H1 (cell line): ENCODE data around the gene PALM. TPM values are rescaled to one million over a fixed set of nuclear protein-coding genes. Genes with fewer than 3 reads are reported as not detected.

Experiments
- CBX5 ChIP-seq: fragments of 300-800, 300-1000 bp; sonication (generic); IDR thresholded peaks from 2 replicates; pipeline ENCODE4 v1.7.1; 2016; ENCODE audit warnings: antibody characterized with exemption, low read length, low read depth
- CREB1 ChIP-seq: IDR thresholded peaks from 2 replicates; pipeline ENCODE4 v1.6.1; 2012; ENCODE audit warnings: inconsistent platforms
- FOSL1 ChIP-seq: IDR thresholded peaks from 2 replicates; pipeline ENCODE4 v1.6.1; 2011; ENCODE audit warnings: mild to moderate bottlenecking, low read depth, low read length, moderate library complexity; ENCODE audit not compliant: insufficient read depth
- JUND ChIP-seq: IDR thresholded peaks from 2 replicates; pipeline ENCODE4 v1.6.1; 2011; ENCODE audit warnings: mild to moderate bottlenecking, improper control_type of control experiment, low read length
- NANOG ChIP-seq: IDR thresholded peaks from 2 replicates; pipeline ENCODE4 v1.6.1; 2011; ENCODE audit warnings: low read length, low read depth, mild to moderate bottlenecking, inconsistent platforms; ENCODE audit not compliant: insufficient read depth, poor library complexity, severe bottlenecking
- RAD21 ChIP-seq, 2 experiments: IDR thresholded peaks in 1 of 2; conservative IDR thresholded peaks in 1 of 2; 2 replicates each; pipeline ENCODE4 v1.6.1; 2011; ENCODE audit warnings: low read depth in 2 of 2, low read length in 2 of 2, improper control_type of control experiment in 1 of 2, inconsistent platforms in 1 of 2, mild to moderate bottlenecking in 1 of 2, moderate library complexity in 1 of 2
- TCF12 ChIP-seq: IDR thresholded peaks from 2 replicates; pipeline ENCODE4 v1.6.1; 2011; ENCODE audit warnings: low read depth, mild to moderate bottlenecking, low read length
- ZNF274 ChIP-seq: IDR thresholded peaks from 2 replicates; pipeline ENCODE4 v1.7.0; 2012; ENCODE audit warnings: low read length, borderline replicate concordance; ENCODE audit errors: extremely low read depth
- polyA plus RNA-seq, 7 experiments: library from polyadenylated mRNA; depleted of rRNA in 3 of 7; stranded (reverse) in 5 of 7; unstranded in 2 of 7; fragments of >200 nt in 5 of 7; fragments of 200-250 nt in 2 of 7; gene quantifications; 1 replicate in 5 of 7; 2 replicates in 1 of 7; 4 replicates in 1 of 7; pipeline versions ENCODE4 v1.2.1 to v1.2.3, GENCODE V29; 2011 to 2013; ENCODE audit warnings: missing spikeins in 2 of 7, mixed read lengths in 2 of 7
- total RNA-seq: library from RNA; stranded (reverse); fragmentation: NEBNext Ultra II Directional; extraction: Animal tissue kit (Norgen Biotek cat#: 25700); gene quantifications from 2 replicates; pipeline ENCODE4 v1.2.1, GENCODE V29; 2021

The PALM gene
- total and polyA plus RNA-seq, 2 of the 8 experiments (the other 6 are each of a cell fraction or from before 2014, with no cell fraction given) = 5.7 to 16.5 TPM

DNA sequence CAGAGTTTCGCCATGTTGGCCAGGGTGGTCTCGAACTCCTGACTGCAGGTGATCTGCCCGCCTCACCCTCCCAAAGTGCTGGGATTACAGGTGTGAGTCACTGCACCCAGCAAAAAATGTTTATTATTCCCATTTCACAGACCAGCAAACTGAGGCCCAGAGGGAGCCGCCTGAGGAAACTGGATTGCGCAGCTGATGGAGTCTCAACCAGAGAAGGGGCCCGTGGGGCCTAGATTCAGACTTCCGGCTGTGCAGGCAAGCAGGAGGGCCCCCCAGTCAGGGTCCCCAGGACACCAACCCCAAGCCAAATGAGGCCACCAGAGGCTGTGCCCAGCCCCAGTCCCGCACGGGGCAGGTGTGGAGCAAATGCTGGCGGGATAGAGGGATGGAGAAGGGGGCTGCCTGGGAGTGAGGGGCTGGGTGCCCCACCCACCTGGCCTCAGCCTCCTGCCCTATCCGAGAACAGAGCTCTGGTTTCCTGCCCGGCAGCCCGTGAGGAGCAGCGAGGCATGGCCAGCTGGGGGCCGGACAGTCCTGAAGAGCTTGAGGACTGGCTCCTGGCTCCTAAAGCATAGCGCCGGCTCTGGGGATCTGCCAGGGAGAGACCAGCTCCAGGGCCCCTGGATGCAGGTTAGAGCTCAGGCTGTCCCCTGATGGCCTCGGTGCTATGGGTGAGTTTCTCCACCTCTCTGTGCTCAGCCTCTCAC, 64.1 kb downstream of the PALM start (continued):
- TF ChIP-seq RAD21 (IDR thresholded peaks at IDR 0.05 in 1 of 2, conservative IDR thresholded peaks at IDR 0.05 in 1 of 2; ENCODE audit: low read depth in 2 of 2, low read length in 2 of 2) (peak in 1 of 2 experiments; percentile 18; a peak in 1 of 4 replicates), TCF12 (no peak), ZNF274 (no peak), JUND (no peak), CBX5 (no peak), FOSL1 (no peak), NANOG (no peak), CREB1 (0 out of 2 replicates have a peak, but pooled peaks have one; percentile 16)
- TF ChIP-seq, all 59 proteins: peak for 6
